ENCODE measurements around the gene LRBA. TPM values are rescaled to one million over a fixed set of nuclear protein-coding genes. Genes with fewer than 3 reads are reported as not detected.

The LRBA gene
- total and polyA plus RNA-seq, 9 of the 15 experiments (the other 6 are each of a cell fraction or from before 2014, with no cell fraction given) = 24.2 to 88.7 (median 59.7) TPM

- no peak overlapping the region for H3K9ac ChIP-seq (ENCODE audit: insufficient read depth in 1 of 2, low read depth in 2 of 2, low read length in 2 of 2)
- BruUV-seq (replicated peaks) = no TSS peak
- ATAC-seq (no peak; the same call in 2 of the 3 replicates), DNase-seq (ENCODE audit: extremely low read depth in 1 of 4, low spot score in 3 of 4) (no peak), FAIRE-seq (no peak)
- POLR2A ChIA-PET = interaction anchor here (2.2 kb wide), 1 partner anchor 11 kb away, joined by 5 read pairs; no protein-coding TSS in a partner anchor
- intact Hi-C loops (cut with micrococcal nuclease) (no loop called here), in situ Hi-C loops (cut with MboI) (no loop called here)
- no peaks in the 10 kb centered on the region for H3K4me1 ChIP-seq (replicated peaks in 1 of 2; ENCODE audit: control insufficient read depth in 2 of 2, insufficient read depth in 2 of 2, low read length in 2 of 2)
- H3K27ac ChIP-seq (ENCODE audit: extremely low read depth, low read depth, low read length) = no peak overlapping the region
- CTCF ChIA-PET (ENCODE audit: low intra/inter-chr PET ratio) = no interaction called here
- H3K9me1 ChIP-seq (ENCODE audit: control insufficient read depth, insufficient read depth, low read length) = no peaks in the 10 kb centered on the region
- no peaks in the 10 kb centered on the region; the same call in 2 of the 3 replicates for H3K36me3 ChIP-seq (ENCODE audit: control insufficient read depth, insufficient read depth, low read length)
- no peaks in the 10 kb centered on the region for H3K79me2 ChIP-seq (ENCODE audit: control insufficient read depth, insufficient read depth, low read length)
- no peak overlapping the region for H3K4me2 ChIP-seq (ENCODE audit: insufficient read depth, low read length)
- no peak overlapping the region for H3K4me3 ChIP-seq
- no peak overlapping the region for H2AFZ ChIP-seq (ENCODE audit: low read depth, low read length)
- no peaks in the 10 kb centered on the region for H3K9me3 ChIP-seq (replicated peaks; ENCODE audit: control insufficient read depth, insufficient read depth, low read depth, low read length)
- H4K20me1 ChIP-seq (replicated peaks; ENCODE audit: control insufficient read depth, insufficient read depth, low read length) = no peaks in the 10 kb centered on the region
- H3K27me3 ChIP-seq (ENCODE audit: control insufficient read depth in 2 of 2, insufficient read depth in 2 of 2, low read length in 2 of 2) = no peaks in the 10 kb centered on the region
- 89% methylated on average over 4 of the region's 4 CpGs for WGBS (ENCODE audit: insufficient coverage, low coverage, missing lambda C conversion rate)
- no peak for TF ChIP-seq TRIM28 (IDR thresholded peaks at IDR 0.05)
- no peak for TF ChIP-seq ZNF589 (CRISPR knock-in tag; IDR thresholded peaks at IDR 0.05; ENCODE audit: low read depth)
- TF ChIP-seq ZBTB17 (CRISPR knock-in tag; IDR thresholded peaks at IDR 0.05) = no peak
- TF ChIP-seq SMARCB1 (IDR thresholded peaks at IDR 0.05; ENCODE audit: insufficient read length, low read depth) = no peak
- no peak for TF ChIP-seq ZBTB9 (CRISPR knock-in tag; IDR thresholded peaks at IDR 0.05)
- TF ChIP-seq ZSCAN32 (CRISPR knock-in tag; IDR thresholded peaks at IDR 0.05) = no peak
- TF ChIP-seq EP300 (IDR thresholded peaks at IDR 0.05; ENCODE audit: low read length) = no peak
- TF ChIP-seq FOXA1 (IDR thresholded peaks at IDR 0.05; ENCODE audit: borderline replicate concordance) = no peak
- TF ChIP-seq RERE (CRISPR knock-in tag; IDR thresholded peaks at IDR 0.05; ENCODE audit: borderline replicate concordance) = no peak
- no peak for TF ChIP-seq THAP7 (CRISPR knock-in tag; IDR thresholded peaks at IDR 0.05)
- no peak for TF ChIP-seq TEAD4 (IDR thresholded peaks at IDR 0.05; ENCODE audit: low read length)
- TF ChIP-seq TEAD4 (CRISPR knock-in tag; IDR thresholded peaks at IDR 0.05; ENCODE audit: borderline replicate concordance) = no peak
- TF ChIP-seq RBM34 (IDR thresholded peaks at IDR 0.05; ENCODE audit: borderline replicate concordance, insufficient read depth, low read length) = no peak
- TF ChIP-seq PATZ1 (CRISPR knock-in tag; IDR thresholded peaks at IDR 0.05; ENCODE audit: borderline replicate concordance) = no peak
- no peak for TF ChIP-seq POLR2A (conservative IDR thresholded peaks at IDR 0.05)
Observed at GRCh38 chr4:150375025-150375424, 640.1 kb downstream of the LRBA start.

Measured in K562 (cell line).